Stomach (tissue), 9 donors: ENCODE results near the gene TRPV4. TPM values are rescaled to one million over a fixed set of nuclear protein-coding genes. Genes with fewer than 3 reads are reported as not detected.

Experiments
- DNase-seq, 2 donors: peaks; one replicate each; pipeline versions ENCODE4 v3.0.0 to v3.0.0-alpha.2; 2013 to 2019
- H3K27ac ChIP-seq, 5 donors: fragments of 200-600 bp in 4 of 5; sonication (generic) in 4 of 5; one replicate each; pipeline ENCODE4 v1.5.1; 2013 to 2019; ENCODE audit warnings: mild to moderate bottlenecking in 1 of 5, moderate library complexity in 1 of 5
- H3K27me3 ChIP-seq, 3 donors: fragments of 200-600 bp; sonication (generic); one replicate each; pipeline ENCODE4 v1.5.1; 2017 to 2019; ENCODE audit warnings: mixed run types in 1 of 3
- H3K36me3 ChIP-seq, 4 donors: fragments of 200-600 bp; sonication (generic); 1 replicate in 3 of 4; 2 replicates in 1 of 4; pipeline ENCODE4 v1.5.1; 2016 to 2019
- H3K4me1 ChIP-seq, 4 donors: fragments of 200-600 bp; sonication (generic); one replicate each; pipeline ENCODE4 v1.5.1; 2016 to 2019
- H3K4me3 ChIP-seq, 4 donors: fragments of 200-600 bp; sonication (generic) in 3 of 4; one replicate each; pipeline ENCODE4 v1.5.1; 2016 to 2019; ENCODE audit warnings: mild to moderate bottlenecking in 1 of 4
- H3K9me3 ChIP-seq, 4 donors: fragments of 200-600 bp; sonication (generic); one replicate each; pipeline ENCODE4 v1.5.1; 2016 to 2019
- EP300 ChIP-seq: sonication (generic); formaldehyde crosslinking; IDR thresholded peaks from one replicate; pipeline ENCODE4 v1.6.1; 2017; ENCODE audit warnings: antibody characterized with exemption
- POLR2A ChIP-seq, 4 donors: fragments of 450-650 bp; IDR thresholded peaks; one replicate each; pipeline ENCODE4 v1.6.1; 2016; ENCODE audit warnings: antibody characterized with exemption in 4 of 4, control low read depth in 2 of 4, mild to moderate bottlenecking in 1 of 4, moderate library complexity in 1 of 4
- POLR2AphosphoS5 ChIP-seq, 3 donors: sonication (generic); formaldehyde crosslinking; IDR thresholded peaks; one replicate each; pipeline ENCODE4 v1.6.1; 2016; ENCODE audit warnings: antibody characterized with exemption in 3 of 3
- WGBS, 5 donors: extraction: QIAGEN DNeasy Blood & Tissue Kit in 3 of 5; methylation state at CpG; one replicate each; pipeline versions ENCODE4 v1.1.5 to v1.1.7; 2013 to 2018; 5-methylcytosine and 5-hydroxymethylcytosine counted together
- intact Hi-C: fragments of 100-400 bp; cut with DNase I; formaldehyde crosslinking; loops from one replicate; pipeline ENCODE4 v1.15.1; 2023; ENCODE audit warnings: low total_unique reads
- polyA plus RNA-seq, 3 donors: library from polyadenylated mRNA; stranded (reverse); fragments of 200-250 nt; gene quantifications; one replicate each; pipeline ENCODE4 v1.2.3, GENCODE V29; 2013
- total RNA-seq, 5 donors: library from RNA; depleted of rRNA; stranded (reverse); fragments of >200 nt; gene quantifications; one replicate each; pipeline versions ENCODE4 v1.1.0 to v1.2.3, GENCODE V29; 2014 to 2016
- TF ChIP-seq, protein P1 (sequence below), 7 experiments: fragments of 450-650 bp in 4 of 7; fragments of 200-600 bp in 3 of 7; sonication (generic) in 3 of 7; IDR thresholded peaks; one replicate each; pipeline ENCODE4 v1.5.1; 2016 to 2019; ENCODE audit warnings: antibody characterized with exemption in 7 of 7, control low read depth in 2 of 7, mild to moderate bottlenecking in 1 of 7
- donor health status: healthy with polysubstance abuse.
- donor health status: Bipolar disorder and iron deficiency.
- donor health status: healthy.

The TRPV4 gene
- total and polyA plus RNA-seq, 8 donors: 0.75 to 3.8 (median 1.4) TPM; not detected in 4

DNA sequence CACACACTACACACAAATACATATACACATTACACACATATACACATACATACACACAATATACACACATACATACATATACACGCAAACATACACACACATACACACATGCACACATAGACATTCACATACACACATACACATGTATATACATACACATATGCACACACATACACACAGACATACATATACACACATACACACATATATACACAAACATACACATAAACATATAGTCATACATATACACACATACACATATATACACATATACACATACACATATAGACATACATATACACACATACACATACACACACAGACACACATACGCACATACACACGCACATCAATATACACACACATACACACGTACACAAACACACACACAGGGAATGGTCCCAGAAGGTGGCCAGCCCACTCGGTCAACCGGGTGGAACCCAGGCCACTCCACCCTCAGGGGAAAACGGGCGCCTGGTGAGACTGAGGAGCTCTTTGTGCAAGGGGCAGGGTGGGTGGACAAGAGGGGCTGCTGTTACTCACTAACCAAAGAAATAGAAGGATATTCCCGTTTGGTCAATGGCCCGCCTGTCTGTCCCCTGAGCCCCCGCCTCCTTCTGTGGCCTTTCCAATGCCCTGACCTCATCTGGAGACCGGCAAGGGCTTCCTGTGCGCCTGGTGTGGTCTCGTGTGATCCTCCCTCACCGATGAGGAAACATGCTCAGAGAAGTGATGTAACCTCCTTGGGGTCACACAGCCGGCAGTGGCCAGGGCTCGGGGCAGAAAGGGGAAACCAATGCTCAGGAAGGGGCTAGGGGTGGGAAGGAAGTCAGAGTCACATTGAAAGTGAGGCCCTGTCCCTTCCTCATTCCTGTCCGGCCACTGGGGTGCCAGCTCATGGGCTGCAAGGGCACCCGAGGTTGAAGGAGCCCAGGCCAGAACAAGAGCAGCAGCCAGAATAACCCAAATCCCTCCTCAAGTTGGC lies 5.3 kb downstream of the TRPV4 start:
- H3K36me3 ChIP-seq: no peaks in the 10 kb centered on the region
- H3K9me3 ChIP-seq: no peaks in the 10 kb centered on the region
- H3K4me1 ChIP-seq: peaks cover under 1 to 22% (median 12%) of the 10 kb centered on the region in 4 donors
- intact Hi-C loops: no loop called here
- peak overlapping the region in 2 of 5 donors; percentile 59 to 76 for H3K27ac ChIP-seq
- peak; percentile 38 to 49 for DNase-seq
- TF ChIP-seq, protein P1, sequence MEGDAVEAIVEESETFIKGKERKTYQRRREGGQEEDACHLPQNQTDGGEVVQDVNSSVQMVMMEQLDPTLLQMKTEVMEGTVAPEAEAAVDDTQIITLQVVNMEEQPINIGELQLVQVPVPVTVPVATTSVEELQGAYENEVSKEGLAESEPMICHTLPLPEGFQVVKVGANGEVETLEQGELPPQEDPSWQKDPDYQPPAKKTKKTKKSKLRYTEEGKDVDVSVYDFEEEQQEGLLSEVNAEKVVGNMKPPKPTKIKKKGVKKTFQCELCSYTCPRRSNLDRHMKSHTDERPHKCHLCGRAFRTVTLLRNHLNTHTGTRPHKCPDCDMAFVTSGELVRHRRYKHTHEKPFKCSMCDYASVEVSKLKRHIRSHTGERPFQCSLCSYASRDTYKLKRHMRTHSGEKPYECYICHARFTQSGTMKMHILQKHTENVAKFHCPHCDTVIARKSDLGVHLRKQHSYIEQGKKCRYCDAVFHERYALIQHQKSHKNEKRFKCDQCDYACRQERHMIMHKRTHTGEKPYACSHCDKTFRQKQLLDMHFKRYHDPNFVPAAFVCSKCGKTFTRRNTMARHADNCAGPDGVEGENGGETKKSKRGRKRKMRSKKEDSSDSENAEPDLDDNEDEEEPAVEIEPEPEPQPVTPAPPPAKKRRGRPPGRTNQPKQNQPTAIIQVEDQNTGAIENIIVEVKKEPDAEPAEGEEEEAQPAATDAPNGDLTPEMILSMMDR (IDR thresholded peaks at IDR 0.05): no peak
- TF ChIP-seq EP300: no peak
- TF ChIP-seq POLR2AphosphoS5 (IDR thresholded peaks at IDR 0.05): no peak
- peak in 1 of 4 donors; percentile 24 for TF ChIP-seq POLR2A (IDR thresholded peaks at IDR 0.05)
- WGBS, 5 donors: 58 to 79% (median 72%) methylated on average over 17 to 19 of the region's 19 CpGs
- H3K27me3 ChIP-seq: peaks cover 0 to 38% (median 8%) of the 10 kb centered on the region in 3 donors
- no peak overlapping the region for H3K4me3 ChIP-seq

DNA sequence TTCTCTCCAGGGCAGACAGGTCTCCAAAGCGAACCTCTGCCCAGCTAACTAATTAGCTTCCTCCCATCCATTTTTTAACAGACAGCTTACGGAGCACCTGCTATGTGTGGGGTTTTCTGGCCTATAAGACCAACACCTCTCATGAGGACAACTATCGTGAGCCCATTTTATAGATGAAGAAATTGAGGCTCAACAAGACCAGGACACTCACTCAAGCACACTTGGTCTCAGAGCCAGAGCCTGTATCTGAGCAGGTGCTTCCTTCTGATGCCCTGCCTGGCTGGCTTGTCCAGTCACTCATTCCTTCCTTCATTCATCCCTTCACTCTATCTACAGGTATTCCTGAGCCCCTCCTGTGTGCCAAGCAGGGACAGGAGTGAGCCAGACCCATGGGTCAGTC lies 6.1 kb downstream of the TRPV4 start:
- no peak for DNase-seq
- H3K4me3 ChIP-seq: no peak overlapping the region
- WGBS, 5 donors: 88 to 97% (median 89%) methylated on average over 3 of the region's 3 CpGs
- no peaks in the 10 kb centered on the region for H3K9me3 ChIP-seq
- intact Hi-C loops: no loop called here
- no peak overlapping the region for H3K27ac ChIP-seq
- H3K4me1 ChIP-seq: peaks cover 0 to 19% (median 11%) of the 10 kb centered on the region in 4 donors
- no peaks in the 10 kb centered on the region for H3K36me3 ChIP-seq
- TF ChIP-seq EP300 (no peak), POLR2A (IDR thresholded peaks at IDR 0.05) (no peak), POLR2AphosphoS5 (IDR thresholded peaks at IDR 0.05) (no peak)
- TF ChIP-seq, protein P1 (IDR thresholded peaks at IDR 0.05): no peak
- peaks cover 0 to 36% (median 2%) of the 10 kb centered on the region in 3 donors for H3K27me3 ChIP-seq

DNA sequence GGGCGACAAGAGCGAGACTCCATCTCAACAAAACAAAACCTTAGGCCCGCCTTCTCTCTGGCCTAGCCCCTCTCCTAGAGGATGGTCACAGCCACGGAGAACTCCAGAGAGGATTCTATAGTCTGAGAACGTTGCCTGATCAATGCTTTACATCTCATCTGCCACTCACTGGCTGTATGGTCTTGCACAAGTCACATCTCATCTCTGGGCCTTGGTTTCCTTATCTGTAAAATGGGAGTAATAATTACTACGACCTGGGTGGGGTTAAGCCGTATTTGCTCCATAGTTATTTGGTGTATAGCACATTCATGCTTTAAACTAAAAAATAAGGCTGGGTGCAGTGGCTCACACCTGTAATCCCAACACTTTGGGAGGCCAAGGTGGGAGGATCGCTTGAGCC lies 8.5 kb downstream of the TRPV4 start:
- Histone ChIP-seq H3K4me1 (peaks cover 0 to 17% (median 11%) of the 10 kb centered on the region in 4 donors), H3K36me3 (no peaks in the 10 kb centered on the region), H3K27me3 (peaks cover 0 to 14% (median 0%) of the 10 kb centered on the region in 3 donors), H3K9me3 (no peaks in the 10 kb centered on the region), H3K27ac (no peak overlapping the region), H3K4me3 (no peak overlapping the region)
- 89 to 93% (median 91%) methylated on average over 8 of the region's 8 CpGs for WGBS, 5 donors
- TF ChIP-seq EP300 (no peak), POLR2AphosphoS5 (IDR thresholded peaks at IDR 0.05) (no peak), POLR2A (IDR thresholded peaks at IDR 0.05) (no peak)
- TF ChIP-seq, protein P1 (IDR thresholded peaks at IDR 0.05): no peak
- DNase-seq: no peak
- intact Hi-C loops: no loop called here

DNA sequence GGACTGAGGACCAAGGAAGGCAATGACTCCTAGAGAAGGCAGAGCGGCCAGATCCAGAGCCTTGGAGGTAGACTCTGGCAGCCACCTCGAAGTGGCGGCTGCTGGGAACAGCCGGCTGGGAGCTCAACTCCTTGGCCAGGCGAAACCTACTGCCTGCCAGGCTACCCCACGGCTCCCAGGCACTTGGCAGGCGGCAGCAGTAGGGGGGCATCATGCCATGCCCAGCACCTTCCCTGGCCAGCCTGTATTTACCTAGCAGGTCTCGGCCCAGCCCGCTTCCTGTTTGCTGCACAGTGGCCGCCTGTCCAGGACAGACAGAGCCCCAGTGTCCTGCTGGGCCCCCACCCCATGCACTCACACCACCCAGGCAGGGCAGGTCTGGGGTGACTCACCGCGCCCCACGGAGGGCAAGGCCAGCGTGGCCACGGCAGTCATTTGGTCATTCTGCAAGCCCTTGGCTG lies 10.2 kb downstream of the TRPV4 start:
- WGBS, 5 donors: 26 to 74% (median 38%) methylated on average over 4 to 15 of the region's 15 CpGs
- intact Hi-C loops: no loop called here
- H3K4me1 ChIP-seq: peaks cover 0 to 17% (median 11%) of the 10 kb centered on the region in 4 donors
- H3K4me3 ChIP-seq: no peak overlapping the region
- no peaks in the 10 kb centered on the region for H3K36me3 ChIP-seq
- peak; percentile 44 to 78 for DNase-seq
- H3K9me3 ChIP-seq: no peaks in the 10 kb centered on the region
- H3K27ac ChIP-seq: peak overlapping the region in 2 of 5 donors; percentile 25 to 58
- peaks cover 0 to 6% (median 0%) of the 10 kb centered on the region in 3 donors for H3K27me3 ChIP-seq
- TF ChIP-seq POLR2AphosphoS5 (IDR thresholded peaks at IDR 0.05) (peak in 1 of 3 donors; percentile 9), POLR2A (IDR thresholded peaks at IDR 0.05) (no peak)
